Activated T-helper 1 cell treated with Interleukin-2 at 50 U/mL for 16 hours (primary cell): ENCODE data around the gene NMBR.
"Not testable (repeated sequence)": the region's sequence is repeated elsewhere in the genome, so short reads cannot be mapped to it uniquely, and the experiment has no call there.

Source experiments
- DNase-seq: peaks from one replicate; pipeline ENCODE4 v3.0.0-alpha.2; 2020; ENCODE audit warnings: low read depth

The NMBR gene

DNA sequence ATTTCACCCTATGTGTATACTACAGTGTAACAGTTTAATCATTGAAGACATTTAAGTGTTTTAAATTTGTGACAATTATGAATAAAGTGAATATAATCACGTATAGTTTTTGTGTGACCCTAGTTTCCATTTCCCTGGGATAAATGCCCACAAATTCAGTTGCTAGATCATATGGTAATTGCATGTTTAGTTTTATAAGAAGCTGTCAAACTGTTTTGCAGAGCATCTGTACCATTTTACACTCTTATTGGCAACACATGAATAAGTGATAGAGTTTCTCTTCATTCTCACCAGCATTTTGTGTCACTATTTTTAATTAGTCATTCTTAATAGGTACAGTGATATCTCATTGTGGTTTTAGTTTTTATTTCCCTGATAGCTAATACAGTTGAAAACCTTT, 7.4 kb upstream of the NMBR start:
- no peak for DNase-seq

DNA sequence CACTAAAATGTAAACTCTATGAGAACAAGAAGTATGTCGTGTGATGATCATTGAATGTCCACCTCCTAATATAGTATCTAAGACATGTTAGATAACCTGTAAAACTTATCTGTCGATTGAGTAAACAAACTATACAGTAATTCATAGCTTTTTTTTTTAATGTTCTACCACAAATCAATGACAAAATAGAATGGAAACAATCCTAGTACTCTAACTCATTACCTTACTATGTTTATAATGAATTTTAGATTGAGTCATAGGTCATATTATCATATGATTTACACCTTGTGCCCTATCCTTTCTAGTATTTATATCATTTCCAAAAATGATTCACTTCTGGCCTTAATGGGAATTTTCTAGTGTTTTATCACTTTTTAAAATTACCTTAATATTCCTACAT, 6.3 kb upstream of the NMBR start:
- no peak for DNase-seq

DNA sequence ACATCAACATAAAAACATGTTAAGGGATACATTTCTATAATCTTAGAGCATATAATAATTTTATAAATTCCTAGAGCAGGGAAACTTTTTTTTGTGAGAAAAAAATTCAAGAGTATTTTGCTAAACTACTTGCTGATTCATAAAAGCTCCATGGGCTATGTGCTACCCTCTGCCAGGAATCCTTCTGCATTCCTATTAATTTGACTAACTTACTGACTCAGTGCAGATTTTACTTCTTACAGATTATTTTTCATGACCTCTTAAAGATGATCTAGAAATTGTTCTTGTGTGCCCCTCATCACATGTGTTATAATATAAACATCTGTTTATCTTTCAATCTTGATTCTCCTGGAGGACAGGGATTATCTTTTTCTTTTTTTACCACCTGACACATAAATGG, 5.8 kb upstream of the NMBR start:
- no peak for DNase-seq

DNA sequence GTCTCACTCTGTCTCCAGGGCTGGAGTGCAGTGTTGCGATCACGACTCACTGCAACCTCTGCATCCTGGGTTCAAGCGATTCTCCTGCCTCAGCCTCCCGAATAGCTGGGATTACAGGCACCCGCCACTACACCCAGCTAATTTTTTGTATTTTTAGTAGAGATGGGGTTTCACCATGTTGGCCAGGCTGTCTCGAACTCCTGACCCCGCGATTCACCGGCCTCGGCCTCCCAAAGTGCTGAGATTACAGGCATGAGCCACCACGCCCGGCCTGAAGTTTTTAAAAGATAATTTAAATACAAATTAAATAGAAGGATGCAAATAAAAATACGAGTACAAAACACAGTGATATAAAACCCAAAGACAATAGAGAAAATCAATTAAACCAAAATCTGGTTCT, 5.4 kb downstream of the NMBR start:
- not testable (repeated sequence) for DNase-seq

DNA sequence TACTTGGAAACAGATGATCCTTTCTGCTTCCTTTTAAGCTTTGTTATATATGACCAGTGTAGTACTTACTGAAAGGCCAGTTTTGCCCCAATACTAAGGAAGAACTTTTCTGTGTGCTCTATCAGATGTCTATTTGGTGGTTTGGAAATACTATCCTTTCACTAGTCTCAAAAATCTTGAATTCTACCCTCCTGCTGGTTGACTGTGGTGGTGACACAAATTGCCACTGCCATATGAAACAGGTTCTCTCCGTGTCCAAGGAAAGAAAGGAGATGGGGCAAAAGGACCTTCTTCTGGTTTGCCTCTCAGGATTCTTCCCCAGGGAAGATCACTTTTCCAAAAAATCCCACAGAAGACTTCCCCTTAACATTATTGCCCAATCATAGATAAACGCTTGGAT, 8.0 kb downstream of the NMBR start:
- DNase-seq: no peak

DNA sequence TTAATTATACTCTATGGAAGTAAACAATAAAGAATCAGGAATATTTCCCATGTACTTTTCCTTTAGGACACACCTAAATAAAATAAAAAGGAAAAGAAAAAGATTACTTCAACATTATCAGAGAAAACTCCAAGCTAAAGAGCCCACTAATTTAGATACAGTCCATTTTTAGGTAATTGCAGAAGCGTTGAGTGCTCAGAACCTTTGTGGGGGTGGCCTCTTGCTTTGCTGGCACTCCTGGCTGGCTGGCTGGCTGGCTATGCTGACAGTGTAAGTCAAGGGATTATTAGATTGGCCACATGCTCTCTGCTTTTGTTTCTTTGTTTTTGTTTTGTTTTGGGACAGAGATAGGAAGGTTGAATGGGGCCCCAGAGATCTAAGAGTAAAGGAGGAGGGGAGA, 14.3 kb downstream of the NMBR start, which contains the start of gene GJE1:
TSS of gene GJE1 (plus strand) at position 301 of the 400 bp plus-strand sequence. CDS start 234 bp downstream, outside the sequence.
- no peak for DNase-seq

DNA sequence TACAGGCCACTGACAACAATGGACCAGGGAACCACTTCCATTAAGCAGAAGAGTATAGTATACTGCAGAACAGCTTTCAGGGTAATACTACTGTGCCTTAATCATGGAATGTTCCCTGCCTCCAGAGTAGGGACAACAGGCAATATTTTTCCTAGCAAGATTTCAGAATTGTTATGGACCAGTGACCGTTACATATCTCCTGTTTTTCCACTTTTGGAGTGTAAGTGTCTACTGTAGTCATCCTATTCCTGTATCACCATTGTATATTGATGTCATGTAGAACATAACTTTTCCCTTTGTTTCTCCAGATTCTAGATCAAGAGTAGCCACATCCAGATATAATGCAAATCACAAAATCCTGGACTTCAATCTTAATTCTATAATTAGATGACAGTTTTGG, 16.1 kb downstream of the NMBR start:
- no peak for DNase-seq

DNA sequence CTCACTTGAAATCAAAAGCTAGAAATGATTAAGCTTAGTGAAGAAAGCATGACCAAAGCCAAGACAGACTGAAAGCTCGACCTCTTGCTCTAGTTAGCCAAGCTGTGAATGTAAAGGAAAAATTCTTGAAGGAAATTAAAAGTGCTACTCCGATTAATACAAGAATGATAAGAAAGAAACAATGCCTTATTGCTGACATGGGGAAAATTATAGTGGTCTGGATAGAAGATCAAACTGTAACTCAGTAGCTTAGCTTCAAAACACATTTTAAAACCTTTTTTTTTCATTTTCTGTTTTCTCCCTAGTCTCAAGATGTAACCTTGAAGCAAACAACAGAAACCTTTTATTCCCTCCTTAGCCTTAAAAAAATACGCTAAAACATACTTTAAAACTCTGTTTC, 25.6 kb downstream of the NMBR start:
- no peak for DNase-seq

DNA sequence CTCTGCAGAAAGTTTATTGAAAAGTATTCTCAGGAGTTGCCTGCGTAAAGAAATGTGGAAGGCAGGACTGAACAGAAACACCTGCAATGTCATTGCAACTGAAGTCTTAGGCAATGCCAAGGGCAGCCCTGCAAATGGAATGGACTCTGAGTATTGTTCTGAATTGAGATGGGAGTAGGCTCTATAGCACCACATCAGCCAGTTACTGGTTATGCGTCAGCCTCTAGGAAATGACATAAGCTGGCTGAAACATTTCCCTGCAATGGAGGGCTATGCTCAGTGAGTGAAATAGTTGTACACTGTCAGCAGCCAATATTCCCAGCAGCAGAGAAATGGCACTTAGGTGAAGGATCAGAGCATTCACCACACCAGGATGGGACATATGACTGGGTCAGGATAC, 28.0 kb downstream of the NMBR start:
- DNase-seq: no peak

DNA sequence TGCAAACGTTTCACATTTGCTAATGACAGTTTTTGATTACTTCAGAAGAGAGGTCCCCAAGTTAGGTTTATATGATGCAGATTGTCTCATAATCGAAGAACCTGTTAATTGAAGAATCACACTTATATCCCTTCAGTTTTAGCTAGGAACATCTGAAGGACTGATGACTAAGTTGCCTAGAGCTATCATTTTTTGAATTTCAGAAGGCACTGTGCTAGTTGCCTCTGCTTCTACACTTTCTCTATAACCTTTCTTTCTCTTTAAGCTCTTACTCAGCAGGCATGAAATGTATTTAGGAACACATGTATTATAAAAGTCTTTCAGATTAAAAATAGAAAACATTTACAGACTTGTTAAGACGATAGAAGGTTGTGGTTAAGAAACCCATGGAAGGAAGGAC, 28.6 kb downstream of the NMBR start:
- no peak for DNase-seq

DNA sequence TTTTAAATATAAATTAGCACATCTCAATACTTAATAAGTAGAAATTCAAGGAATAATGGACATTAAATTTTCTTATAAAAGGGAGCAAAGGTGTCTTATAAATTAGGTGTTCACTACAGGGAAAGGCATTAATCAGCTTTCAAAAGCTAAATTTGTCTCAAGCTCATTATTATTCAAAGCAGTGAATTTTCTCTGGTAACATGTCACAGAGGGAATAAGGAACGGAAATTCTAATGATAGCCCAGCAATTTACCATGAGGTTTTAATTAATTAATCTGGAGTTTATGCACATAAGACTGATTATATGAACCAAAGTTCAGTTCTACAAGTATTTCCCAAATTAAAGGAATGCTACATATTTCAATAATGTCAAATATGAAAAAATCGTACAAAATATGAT, 29.6 kb downstream of the NMBR start:
- DNase-seq: no peak

DNA sequence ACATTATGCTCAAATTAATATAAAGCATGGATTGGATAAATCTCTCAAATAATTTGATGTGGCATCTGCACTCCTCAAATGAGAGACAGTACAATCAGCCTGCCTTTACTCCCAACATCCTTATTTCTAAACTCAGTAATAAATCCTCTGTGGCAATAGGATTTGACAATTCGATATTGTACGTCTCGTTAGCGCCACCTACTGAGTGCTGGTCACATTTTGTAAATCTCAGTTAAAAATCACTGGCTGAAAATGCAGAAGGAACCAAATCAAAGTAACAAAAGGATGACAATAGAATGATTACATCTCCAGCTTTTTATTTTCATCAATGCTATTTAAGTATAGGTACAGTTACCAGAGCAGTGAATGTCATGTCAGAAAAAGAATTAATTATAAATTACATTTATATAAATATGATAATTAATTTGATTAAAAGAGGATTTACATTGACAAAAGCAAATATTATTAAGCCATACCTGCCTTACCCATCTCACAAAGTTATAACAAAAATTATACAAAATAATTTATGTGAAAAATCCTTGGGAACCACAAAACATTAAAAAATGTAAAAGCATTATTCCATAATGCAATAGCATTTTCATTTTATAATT, 34.4 kb downstream of the NMBR start:
- DNase-seq: peak; percentile 4

DNA sequence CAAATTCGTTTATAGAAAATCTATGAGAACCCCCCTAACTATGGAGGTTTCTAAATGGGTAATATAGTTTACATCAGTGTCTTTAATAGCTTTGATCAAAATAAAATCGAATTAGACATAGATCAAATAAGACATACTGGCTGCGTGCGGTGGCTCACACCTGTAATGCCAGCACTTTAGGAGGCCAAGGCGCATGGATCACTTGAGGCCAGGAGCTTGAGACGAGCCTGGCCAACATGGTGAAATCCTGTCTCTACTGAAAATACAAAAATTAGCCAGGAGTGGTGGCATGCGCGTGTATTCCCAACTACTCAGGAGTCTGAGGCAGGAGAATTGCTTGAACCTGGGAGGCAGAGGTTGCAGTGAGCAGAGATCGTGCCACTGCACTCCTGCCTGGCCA, 36.1 kb downstream of the NMBR start:
- not testable (repeated sequence) for DNase-seq

DNA sequence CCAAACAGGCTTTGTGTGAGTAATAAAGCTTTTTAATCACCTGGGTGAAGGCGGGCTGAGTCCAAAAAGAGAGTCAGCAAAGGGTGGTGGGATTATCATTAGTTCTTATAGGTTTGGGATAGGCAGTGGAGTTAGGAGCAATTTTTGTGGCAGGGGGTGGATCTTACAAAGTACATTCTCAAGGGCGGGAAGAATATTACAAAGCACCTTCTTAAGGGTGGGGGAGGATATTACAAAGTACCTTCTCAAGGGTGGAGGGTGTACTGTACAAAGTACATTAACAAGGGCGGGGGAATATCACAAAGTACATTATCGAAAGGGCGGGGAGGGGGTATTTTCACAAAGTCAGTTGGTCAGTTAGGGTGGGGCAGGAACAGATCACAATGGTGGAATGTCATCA, 42.1 kb downstream of the NMBR start:
- not testable (repeated sequence) for DNase-seq

DNA sequence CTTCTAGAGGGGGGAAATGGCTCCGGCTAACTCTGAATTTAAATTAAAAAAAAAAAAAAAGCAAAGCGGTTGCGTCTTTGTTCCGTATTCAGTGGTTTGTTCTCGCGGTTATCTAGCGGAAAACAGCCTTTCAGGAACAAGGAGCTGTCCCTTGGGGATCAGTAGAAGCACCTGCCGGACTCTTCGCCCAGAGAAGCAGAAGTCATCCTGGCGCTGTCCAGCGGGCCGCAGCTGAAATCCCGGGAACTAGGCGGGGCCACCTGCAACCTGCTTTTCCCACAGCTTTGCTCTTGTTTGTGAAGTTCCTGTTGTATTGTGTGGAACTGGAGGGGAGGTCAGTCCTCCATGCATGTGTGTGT, 58.1 kb downstream of the NMBR start:
- no peak for DNase-seq

DNA sequence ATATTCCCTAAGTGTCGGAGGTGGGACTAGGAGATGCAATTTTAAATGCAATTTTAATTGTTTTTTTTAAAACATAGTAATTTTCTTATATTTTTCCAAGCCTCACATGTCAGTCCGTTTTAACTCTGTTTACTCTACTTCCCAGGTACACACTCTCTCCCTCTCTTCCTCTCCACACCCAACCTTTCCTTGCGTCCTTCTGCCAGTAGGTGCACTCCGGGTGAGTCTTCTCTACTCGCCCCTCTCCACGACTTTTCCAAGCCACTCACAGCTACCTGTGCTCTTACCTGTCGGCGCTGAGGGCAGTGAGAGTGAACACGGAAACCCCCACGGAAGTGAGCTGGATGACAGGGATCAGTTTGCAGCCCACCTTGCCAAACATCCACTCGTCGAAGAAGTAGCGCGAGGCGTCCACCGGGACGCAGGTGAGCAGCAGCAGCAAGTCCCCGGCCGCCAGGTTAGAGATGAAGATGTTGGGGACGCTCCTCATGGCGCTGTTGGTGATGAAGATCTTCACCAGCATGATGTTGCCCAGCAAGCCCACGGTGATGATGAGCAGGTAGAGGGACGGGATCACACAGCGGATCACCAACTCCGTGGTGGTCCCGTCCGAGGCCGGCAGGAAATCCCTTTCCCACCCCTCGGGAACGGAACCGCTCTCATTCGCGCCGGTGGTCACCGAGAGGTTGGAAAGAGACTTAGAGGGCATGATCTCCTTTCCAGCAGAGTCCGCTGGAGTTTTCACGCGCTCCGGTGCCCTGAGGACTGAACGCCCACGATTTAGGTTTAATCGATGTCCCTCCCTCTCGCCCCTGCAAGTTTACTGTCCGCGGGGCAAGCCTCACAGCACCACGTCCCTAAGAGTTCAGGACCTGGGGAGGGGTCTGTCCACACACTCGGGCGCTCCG, 58.7 kb downstream of the NMBR start:
- DNase-seq: no peak

DNA sequence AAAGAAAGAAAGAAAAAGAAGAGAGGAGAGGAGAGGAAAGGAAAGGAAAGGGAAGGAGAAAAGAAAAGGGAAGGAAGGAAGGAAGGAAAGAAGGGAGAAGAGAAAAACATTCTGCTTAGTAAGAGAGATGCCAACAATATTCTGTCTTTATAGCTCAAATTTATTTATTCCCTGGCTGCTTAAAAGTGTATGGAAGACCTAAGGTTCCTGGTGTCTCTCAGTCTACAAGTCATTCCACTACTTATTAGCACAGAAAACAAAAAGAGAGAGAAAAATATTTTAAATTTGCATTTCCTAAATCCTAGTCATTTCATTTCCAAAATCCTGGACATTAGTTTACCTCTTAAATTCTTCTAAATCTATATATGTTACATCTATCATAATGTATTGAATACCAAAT, 67.8 kb downstream of the NMBR start:
- no peak for DNase-seq

DNA sequence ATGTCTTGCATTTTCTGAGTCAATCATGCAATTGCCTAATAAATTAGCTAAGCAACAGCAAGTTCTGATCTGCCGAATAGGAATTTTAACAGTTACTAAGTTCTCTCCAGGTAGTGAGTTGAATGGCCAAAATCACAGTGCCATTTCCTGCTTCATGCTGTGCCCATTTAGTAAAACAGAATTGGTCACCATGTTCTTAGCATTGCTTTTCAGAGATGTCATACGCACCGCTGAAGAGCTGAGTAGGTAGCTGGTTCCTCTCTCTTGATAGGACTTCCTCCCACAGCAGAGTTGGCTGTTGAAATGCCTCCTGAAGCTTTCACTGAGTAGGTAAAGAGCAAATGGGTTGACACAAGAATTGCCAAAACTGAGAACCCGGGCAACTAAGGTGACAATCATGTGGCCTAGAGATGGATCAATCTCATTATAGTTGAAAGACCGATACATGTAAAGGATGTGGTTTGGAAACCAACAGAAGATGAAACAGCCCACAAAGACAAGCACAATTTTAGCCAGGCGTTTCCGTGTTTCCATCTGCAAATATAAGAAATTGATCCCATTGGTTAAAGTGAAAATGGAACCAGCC, 71.3 kb downstream of the NMBR start:
- DNase-seq: no peak

DNA sequence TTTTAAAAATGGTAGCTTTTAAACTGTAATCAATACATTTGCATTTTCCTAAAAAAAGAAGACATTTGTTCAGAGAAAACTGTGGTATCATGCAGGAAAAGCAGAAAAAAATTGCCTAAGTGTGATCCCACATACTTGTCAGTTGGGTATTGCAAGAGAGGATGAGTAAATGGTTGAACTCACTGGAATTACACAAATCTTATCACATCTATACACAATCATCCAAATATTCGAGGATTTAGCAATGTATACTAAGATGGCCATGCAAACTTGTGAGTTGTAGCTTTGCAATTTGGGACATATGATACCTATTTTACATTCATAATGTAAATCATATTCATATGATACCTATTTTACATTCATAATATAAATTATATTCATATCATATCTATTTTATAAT, 72.4 kb downstream of the NMBR start:
- no peak for DNase-seq

DNA sequence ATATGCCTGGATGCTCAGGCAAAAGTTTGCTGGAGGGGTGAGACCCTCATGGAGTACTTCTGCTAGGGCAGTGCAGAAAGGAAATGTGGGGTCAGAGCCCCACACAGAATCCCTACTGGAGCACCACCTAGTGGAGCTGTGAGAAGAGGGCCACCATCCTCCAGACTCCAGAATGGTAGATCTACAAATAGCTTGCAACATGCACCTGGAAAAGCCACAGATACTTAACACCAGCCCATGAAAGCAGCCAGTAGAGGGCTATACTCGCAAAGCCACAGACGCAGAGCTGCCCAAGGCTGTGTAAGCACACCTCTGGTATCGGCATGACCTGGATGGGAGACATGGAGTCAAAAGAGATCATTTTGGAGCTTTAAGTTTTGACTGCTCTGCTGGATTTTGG, 74.9 kb downstream of the NMBR start:
- DNase-seq: no peak

DNA sequence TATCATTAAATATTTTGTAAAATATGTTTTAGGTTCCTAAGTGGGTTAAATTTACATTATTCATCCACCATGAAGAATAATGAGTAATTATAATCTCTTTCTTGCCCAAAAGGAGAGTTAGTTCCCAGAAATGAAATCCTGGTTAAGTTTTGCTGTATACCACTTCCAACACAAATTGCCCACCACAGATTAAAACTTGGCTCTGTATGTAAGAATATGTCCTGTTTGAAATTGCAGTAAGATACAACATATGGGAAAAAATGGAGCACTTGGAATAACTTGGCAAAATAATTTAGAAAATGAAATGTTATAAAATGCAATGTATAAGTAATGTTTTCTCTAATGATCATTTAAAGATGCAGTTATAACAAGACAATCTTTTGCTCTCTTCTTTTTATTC, 78.5 kb downstream of the NMBR start:
- no peak for DNase-seq

DNA sequence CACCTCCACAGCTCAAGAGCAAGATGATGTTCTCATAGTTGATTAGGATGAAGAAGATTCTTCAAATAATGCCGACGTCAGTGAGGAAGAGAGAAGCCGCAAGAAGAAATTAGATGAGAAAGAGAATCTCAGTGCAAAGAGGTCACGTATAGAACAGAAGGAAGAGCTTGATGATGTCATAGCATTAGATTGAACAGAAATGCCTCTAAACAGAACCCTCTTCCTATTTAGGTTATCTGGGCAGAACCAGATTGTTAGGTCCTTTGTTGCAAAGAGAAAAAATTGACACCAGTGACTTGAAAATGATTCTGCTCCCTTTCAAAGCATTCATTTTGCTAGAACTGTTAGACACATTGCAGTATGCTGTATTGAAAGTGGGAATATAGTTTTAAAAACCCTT, 84.1 kb downstream of the NMBR start:
- DNase-seq: not testable (repeated sequence)

DNA sequence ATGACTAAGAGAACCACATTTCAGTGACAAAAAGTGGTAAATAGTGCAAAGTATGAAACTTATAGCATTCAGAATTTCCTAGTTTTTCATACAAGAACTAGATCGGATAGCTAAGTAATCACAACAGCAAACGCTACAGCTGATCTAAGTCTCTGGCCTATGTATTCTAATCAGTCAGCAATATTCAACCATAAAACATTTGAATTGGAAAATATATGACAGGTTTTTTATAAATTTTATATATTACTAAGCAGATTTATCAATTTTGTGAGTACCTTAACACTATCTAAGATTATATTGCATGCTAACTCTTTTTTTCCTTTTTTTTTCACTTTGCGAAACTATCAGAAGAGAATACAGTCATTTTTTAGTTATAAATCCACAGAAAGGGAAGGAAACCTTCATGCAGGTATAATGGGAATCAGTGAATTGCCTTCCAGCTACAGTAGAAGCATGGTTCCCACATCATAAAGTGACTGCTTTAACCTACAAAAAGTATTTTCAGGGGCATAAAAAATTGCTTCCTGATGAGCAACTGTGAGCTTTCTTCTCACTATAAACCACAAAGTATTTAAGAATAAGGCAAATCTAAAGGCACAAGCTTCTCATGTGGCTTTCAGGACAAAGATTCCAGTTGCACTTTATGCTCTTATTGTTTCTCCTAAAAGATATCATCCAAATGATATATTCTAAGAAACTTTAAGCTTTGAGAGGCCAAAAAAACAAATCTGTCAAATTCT, 88.2 kb downstream of the NMBR start:
- no peak for DNase-seq
